ENCODE results near the gene MED13. TPM values are rescaled to one million over a fixed set of nuclear protein-coding genes. Genes with fewer than 3 reads are reported as not detected.

Gene MED13
- 19.6 and 20.2 TPM in 2 replicates for total RNA-seq

GRCh38 chr17:62064791-62065563 lies at the start of gene MED13:
TSS of gene MED13 (minus strand) at chr17:62065278. CDS start at chr17:62065205, 73 bp downstream.

GRCh38 chr17:61927208-61928100 lies 137.6 kb downstream of the MED13 start, which contains the start of gene INTS2:
TSS of gene INTS2 (minus strand) at chr17:61927982. CDS start at chr17:61926644, 1,338 bp downstream.

Other genes starting within 250 kb of the MED13 start
- gene BRIP1, start 201.8 kb downstream of the MED13 start, total RNA-seq = 3.2 and 3.5 TPM in 2 replicates
- gene INTS2, start 137.3 kb downstream of the MED13 start, total RNA-seq = 9.6 and 17.0 TPM in 2 replicates

All from myometrial cell (primary cell).